Measurements from ENCODE around the gene PSEN2.

The PSEN2 gene

DNA sequence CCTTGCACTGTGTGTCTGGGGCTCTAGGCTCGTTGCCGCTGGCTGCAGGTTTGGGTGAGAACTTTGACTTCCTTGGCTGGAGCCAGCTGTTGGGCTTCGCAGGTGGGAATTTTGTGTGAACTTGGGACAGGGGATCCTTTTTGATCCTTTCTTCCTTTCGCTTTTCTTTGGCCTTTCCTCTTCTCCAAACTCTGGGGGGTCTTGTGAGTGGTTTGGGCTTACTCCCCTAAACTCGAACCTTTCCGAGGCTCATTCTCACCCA, 70.3 kb downstream of the PSEN2 start:
- DNase-seq (ENCODE audit: low read depth) = no peak
- peak overlapping the region; percentile 78 for H3K4me3 ChIP-seq (ENCODE audit: low read depth, low read length)

- no peak for DNase-seq (ENCODE audit: low read depth)
- no peak overlapping the region for H3K4me3 ChIP-seq (ENCODE audit: low read depth, low read length)
Measured at GRCh38 chr1:226942392-226942791, 72.0 kb downstream of the PSEN2 start.

- H3K4me3 ChIP-seq (ENCODE audit: low read depth, low read length) = no peak overlapping the region
- DNase-seq (ENCODE audit: low read depth) = no peak
Measured at GRCh38 chr1:226943156-226943555, 72.7 kb downstream of the PSEN2 start.

DNA sequence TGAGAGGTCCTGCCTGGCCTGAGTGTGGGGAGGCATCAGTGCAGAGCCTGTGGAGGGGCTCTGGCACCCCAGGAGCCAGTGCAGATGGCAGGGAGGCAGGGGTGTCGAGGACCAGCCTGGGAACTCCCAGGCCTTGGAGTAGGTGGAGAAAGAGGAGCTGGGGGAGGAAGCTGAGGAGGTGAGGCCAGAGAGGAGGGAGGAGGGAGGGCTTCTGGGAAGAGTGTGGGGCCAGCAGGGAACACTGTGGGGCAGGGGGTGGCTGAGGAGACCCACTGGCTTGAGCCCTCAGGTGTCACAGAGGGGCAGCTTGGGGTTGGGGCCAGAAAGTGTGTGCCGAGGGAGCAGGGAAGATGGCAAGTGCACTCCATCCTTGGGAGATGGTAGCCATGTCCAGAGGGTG, 73.5 kb downstream of the PSEN2 start:
- H3K4me3 ChIP-seq (ENCODE audit: low read depth, low read length) = no peak overlapping the region
- DNase-seq (ENCODE audit: low read depth) = no peak

- H3K4me3 ChIP-seq (ENCODE audit: low read depth, low read length) = no peak overlapping the region
- DNase-seq (ENCODE audit: low read depth) = no peak
Measured at GRCh38 chr1:226945106-226945857, 74.9 kb downstream of the PSEN2 start.

Data from skeletal muscle cell (primary cell).